AG04449 (cell line): Measurements from ENCODE around the gene UBAP2.
"Not testable (repeated sequence)": the region's sequence is repeated elsewhere in the genome, so short reads cannot be mapped to it uniquely, and the experiment has no call there.

ENCODE experiments used
- CTCF ChIA-PET: fragments of 350-600 bp; formaldehyde crosslinking; extraction: SDS; loops from one replicate; lab custom pipeline; 2021; ENCODE audit warnings: antibody characterized with exemption; lab: Yijun Ruan, JAX
- POLR2A ChIA-PET: fragments of 400-600, 350-600 bp; formaldehyde crosslinking; extraction: SDS; loops from one replicate; lab custom pipeline; 2020; ENCODE audit warnings: antibody characterized with exemption, inconsistent platforms; lab: Yijun Ruan, JAX
- DNase-seq: peaks from one replicate; pipeline ENCODE4 v3.0.0-alpha.2; 2010; ENCODE audit warnings: low read depth, low spot score
- H3K4me3 ChIP-seq: 2 replicates; pipeline ENCODE4 v1.5.1; 2011; ENCODE audit warnings: low read depth, mild to moderate bottlenecking, control low read depth, low read length
- TF ChIP-seq, protein P1 (sequence below): IDR thresholded peaks from one replicate; pipeline ENCODE4 v1.5.1; 2011; ENCODE audit warnings: mild to moderate bottlenecking, moderate library complexity, low read length, control low read depth, inconsistent platforms; ENCODE audit not compliant: insufficient read depth; ENCODE audit errors: missing control alignments

Gene UBAP2

DNA sequence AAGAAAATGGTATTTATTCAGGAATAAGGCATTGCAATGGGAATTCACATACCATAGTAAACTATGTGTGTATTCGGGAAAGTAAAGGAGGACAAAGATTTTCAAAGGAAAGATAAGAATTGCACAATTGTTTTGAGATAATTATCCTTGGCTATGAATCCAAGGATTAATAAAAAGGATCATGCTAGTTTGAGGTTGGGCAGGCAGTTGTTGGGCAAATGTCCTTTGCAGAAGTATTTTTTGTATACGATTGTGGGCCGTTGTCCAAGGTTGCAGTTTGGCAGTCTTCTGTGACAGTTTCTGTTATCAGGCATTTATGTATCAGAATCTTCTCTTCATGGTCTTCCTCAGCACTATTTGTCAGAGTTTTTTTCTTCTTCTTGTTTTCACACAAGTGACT lies 10.6 kb upstream of the UBAP2 start:
- TF ChIP-seq, protein P1, sequence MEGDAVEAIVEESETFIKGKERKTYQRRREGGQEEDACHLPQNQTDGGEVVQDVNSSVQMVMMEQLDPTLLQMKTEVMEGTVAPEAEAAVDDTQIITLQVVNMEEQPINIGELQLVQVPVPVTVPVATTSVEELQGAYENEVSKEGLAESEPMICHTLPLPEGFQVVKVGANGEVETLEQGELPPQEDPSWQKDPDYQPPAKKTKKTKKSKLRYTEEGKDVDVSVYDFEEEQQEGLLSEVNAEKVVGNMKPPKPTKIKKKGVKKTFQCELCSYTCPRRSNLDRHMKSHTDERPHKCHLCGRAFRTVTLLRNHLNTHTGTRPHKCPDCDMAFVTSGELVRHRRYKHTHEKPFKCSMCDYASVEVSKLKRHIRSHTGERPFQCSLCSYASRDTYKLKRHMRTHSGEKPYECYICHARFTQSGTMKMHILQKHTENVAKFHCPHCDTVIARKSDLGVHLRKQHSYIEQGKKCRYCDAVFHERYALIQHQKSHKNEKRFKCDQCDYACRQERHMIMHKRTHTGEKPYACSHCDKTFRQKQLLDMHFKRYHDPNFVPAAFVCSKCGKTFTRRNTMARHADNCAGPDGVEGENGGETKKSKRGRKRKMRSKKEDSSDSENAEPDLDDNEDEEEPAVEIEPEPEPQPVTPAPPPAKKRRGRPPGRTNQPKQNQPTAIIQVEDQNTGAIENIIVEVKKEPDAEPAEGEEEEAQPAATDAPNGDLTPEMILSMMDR: no peak
- DNase-seq: no peak
- H3K4me3 ChIP-seq: no peak overlapping the region
- POLR2A ChIA-PET: no interaction called here
- CTCF ChIA-PET: interaction anchor here (0.9 to 1.0 kb wide), 2 partner anchors 15 to 48 kb away, joined by 3 read pairs; no protein-coding TSS in a partner anchor

DNA sequence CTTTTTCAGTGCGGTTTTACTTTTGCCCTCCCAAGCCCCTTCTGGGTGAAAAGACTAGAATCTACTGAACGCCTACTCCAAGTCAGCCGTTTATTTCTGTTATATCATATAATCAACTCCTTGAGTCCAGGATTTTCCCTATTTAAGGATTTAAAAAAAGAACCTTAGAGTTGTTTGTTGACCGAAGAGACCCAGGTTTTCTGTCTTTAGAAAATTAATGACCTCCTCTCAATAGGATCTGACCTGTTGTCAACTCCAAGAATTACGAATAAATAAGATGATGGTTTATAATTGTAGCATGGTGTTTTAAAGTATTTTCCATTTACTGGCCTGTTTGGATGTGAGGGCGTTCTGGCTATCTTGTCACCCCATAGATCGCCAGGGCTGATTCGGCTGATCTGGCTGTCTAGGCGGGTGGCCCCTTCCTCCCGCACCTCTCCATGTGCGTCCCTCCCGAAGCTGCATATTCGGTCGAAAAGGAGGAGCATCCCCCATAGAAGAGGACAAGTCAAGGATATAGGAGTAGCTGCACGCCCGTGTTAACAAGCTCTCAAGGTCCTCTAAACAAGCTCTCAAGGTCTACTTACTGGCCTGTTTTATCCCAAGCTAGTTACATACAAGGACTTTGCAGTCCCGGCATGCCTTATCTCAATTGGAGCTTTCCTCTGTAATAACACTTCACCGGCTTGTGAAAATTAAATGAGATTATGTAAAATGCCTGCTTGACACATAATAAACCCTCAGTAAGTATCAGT lies 1.1 kb upstream of the UBAP2 start:
- ChIA-PET POLR2A (interaction anchor here (0.9 kb wide), 1 partner anchor 30 kb away, joined by 4 read pairs; no protein-coding TSS in a partner anchor), CTCF (interaction anchor here (1.2 to 1.7 kb wide), 2 partner anchors 24 to 204 kb away, joined by 3 to 14 read pairs; no protein-coding TSS in a partner anchor)
- H3K4me3 ChIP-seq: peak overlapping the region; percentile 90
- TF ChIP-seq, protein P1: no peak
- no peak for DNase-seq

- no peak for DNase-seq
- ChIA-PET POLR2A (interaction anchor here (0.6 to 1.3 kb wide), 5 partner anchors 26 to 662 kb away, joined by 3 to 4 read pairs (median 3); partner anchors contain the start of gene CCL21), CTCF (interaction anchor here (0.7 to 2.3 kb wide), 4 partner anchors 25 to 234 kb away, joined by 3 to 12 read pairs (median 3); no protein-coding TSS in a partner anchor)
- TF ChIP-seq, protein P1: no peak
- H3K4me3 ChIP-seq: peak overlapping the region; percentile 90
These were observed 592 bp downstream of the UBAP2 start for GRCh38 chr9:34047864-34048726.

GRCh38 chr9:34046784-34047379 lies 1.8 kb downstream of the UBAP2 start:
- DNase-seq: no peak

DNA sequence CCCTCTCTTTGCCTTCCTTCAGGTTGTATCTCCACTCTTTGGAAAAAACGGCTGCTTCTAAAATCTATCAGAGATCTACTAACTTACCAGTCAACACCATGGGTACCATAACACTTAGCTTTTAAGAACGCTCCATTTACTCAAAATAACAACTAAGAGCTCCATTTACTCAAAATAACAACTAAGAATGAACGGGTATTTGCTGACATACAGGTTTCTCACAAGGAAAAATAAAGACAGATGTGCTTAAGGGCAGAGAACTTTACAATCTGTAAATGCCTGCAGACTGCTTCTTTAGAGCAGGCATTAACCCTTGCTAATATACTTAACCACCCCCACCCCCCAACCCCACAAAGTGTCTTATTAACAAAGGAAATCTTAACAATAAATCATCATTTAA lies 2.8 kb downstream of the UBAP2 start:
- ChIA-PET POLR2A (interaction anchor here (0.7 kb wide), 1 partner anchor 169 kb away, joined by 3 read pairs; no protein-coding TSS in a partner anchor), CTCF (interaction anchor here (1.0 kb wide), 1 partner anchor 27 kb away, joined by 3 read pairs; no protein-coding TSS in a partner anchor)
- no peak for DNase-seq
- H3K4me3 ChIP-seq: no peak overlapping the region
- TF ChIP-seq, protein P1: no peak

More at GRCh38 chr9:34046784-34047379, 1.8 kb downstream of the UBAP2 start:
- TF ChIP-seq, protein P1: no peak
- H3K4me3 ChIP-seq: peak overlapping the region; percentile 30
- CTCF ChIA-PET: interaction anchor here (2.3 kb wide), 1 partner anchor 26 kb away, joined by 12 read pairs; no protein-coding TSS in a partner anchor
- POLR2A ChIA-PET: interaction anchor here (0.7 kb wide), 2 partner anchors 170 to 311 kb away, joined by 3 read pairs; no protein-coding TSS in a partner anchor

- CTCF ChIA-PET: interaction anchor here (0.8 to 2.3 kb wide), 2 partner anchors 32 to 211 kb away, joined by 3 to 8 read pairs; no protein-coding TSS in a partner anchor
- POLR2A ChIA-PET: interaction anchor here (0.7 kb wide), 1 partner anchor 225 kb away, joined by 6 read pairs; no protein-coding TSS in a partner anchor
- not testable (repeated sequence) for DNase-seq
These were observed 6.6 kb downstream of the UBAP2 start for GRCh38 chr9:34042074-34042473.

DNA sequence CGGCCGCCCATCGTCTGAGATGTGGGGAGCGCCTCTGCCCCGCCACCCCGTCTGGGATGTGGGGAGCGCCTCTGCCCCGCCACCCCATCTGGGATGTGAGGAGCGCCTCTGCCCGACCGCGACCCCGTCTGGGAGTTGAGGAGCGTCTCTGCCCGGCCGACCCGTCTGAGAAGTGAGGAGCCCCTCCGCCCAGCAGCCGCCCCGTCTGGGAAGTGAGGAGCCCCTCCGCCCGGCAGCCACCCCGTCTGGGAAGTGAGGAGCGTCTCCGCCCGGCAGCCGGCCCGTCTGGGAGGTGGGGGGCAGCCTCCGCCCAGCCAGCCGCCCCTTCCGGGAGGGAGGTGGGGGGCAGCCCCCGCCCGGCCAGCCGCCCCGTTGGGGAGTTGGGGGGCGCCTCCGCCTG lies 9.8 kb downstream of the UBAP2 start:
- POLR2A ChIA-PET, H3K4me3 ChIP-seq, DNase-seq: not testable (repeated sequence)
- CTCF ChIA-PET: interaction anchor here (1.1 kb wide), 1 partner anchor 35 kb away, joined by 3 read pairs; no protein-coding TSS in a partner anchor

More at GRCh38 chr9:34042074-34042473, 6.6 kb downstream of the UBAP2 start:
- H3K4me3 ChIP-seq: not testable (repeated sequence)
